WTC11 (cell line): Measurements from ENCODE around the gene AOAH.

Experiments
- CREB1 ChIP-seq: sonication (generic); formaldehyde crosslinking; IDR thresholded peaks from 2 replicates; pipeline ENCODE4 v1.8.0; 2023; ENCODE audit warnings: mild to moderate bottlenecking, missing genetic modification reagents
- CTCF ChIP-seq: fragments of 200-600 bp; IDR thresholded peaks from 2 replicates; pipeline ENCODE4 v1.8.0; 2022; ENCODE audit warnings: antibody characterized with exemption
- E2F1 ChIP-seq: sonication (generic); formaldehyde crosslinking; IDR thresholded peaks from 2 replicates; pipeline ENCODE4 v1.8.0; 2022; ENCODE audit warnings: mild to moderate bottlenecking, missing genetic modification reagents
- ESRRA ChIP-seq: sonication (generic); formaldehyde crosslinking; IDR thresholded peaks from 2 replicates; pipeline ENCODE4 v1.8.1; 2022; ENCODE audit warnings: mild to moderate bottlenecking, missing genetic modification reagents, borderline replicate concordance
- JUN ChIP-seq: sonication (generic); formaldehyde crosslinking; IDR thresholded peaks from 2 replicates; pipeline ENCODE4 v1.8.0; 2023; ENCODE audit warnings: mild to moderate bottlenecking, missing genetic modification reagents
- MAX ChIP-seq: sonication (generic); formaldehyde crosslinking; IDR thresholded peaks from 2 replicates; pipeline ENCODE4 v1.8.0; 2022; ENCODE audit warnings: mild to moderate bottlenecking, missing genetic modification reagents
- MLX ChIP-seq: sonication (generic); formaldehyde crosslinking; IDR thresholded peaks from 2 replicates; pipeline ENCODE4 v1.8.1; 2023; ENCODE audit warnings: mild to moderate bottlenecking, missing genetic modification reagents, moderate library complexity
- MXD4 ChIP-seq: fragments of 250-450 bp; sonication (Bioruptor Pico); IDR thresholded peaks from 2 replicates; pipeline ENCODE4 v1.8.0; 2021; ENCODE audit warnings: mild to moderate bottlenecking, moderate library complexity, borderline replicate concordance
- NFYB ChIP-seq: sonication (generic); formaldehyde crosslinking; conservative IDR thresholded peaks from 2 replicates; pipeline ENCODE4 v1.8.0; 2022; ENCODE audit warnings: low read depth, missing genetic modification reagents
- STAT6 ChIP-seq: sonication (generic); formaldehyde crosslinking; conservative IDR thresholded peaks from 2 replicates; pipeline ENCODE4 v1.8.1; 2023; ENCODE audit warnings: mild to moderate bottlenecking, low read depth, missing genetic modification reagents, moderate library complexity
- ZNF416 ChIP-seq: fragments of 250-450 bp; sonication (Bioruptor Pico); IDR thresholded peaks from 2 replicates; pipeline ENCODE4 v1.9.0; 2021; ENCODE audit warnings: mild to moderate bottlenecking, inconsistent platforms
- TF ChIP-seq, protein P1 (sequence below): sonication (generic); formaldehyde crosslinking; IDR thresholded peaks from 2 replicates; pipeline ENCODE4 v1.8.1; 2022; ENCODE audit warnings: mild to moderate bottlenecking, missing genetic modification reagents, moderate library complexity, borderline replicate concordance

- TF ChIP-seq E2F1 (CRISPR knock-in tag) (no peak), CTCF (no peak), MAX (no peak), MXD4 (no peak), CREB1 (CRISPR knock-in tag) (no peak), NFYB (CRISPR knock-in tag) (no peak), JUN (CRISPR knock-in tag) (no peak), MLX (CRISPR knock-in tag) (no peak), STAT6 (CRISPR knock-in tag) (no peak), ZNF416 (CRISPR knock-in tag) (no peak), ESRRA (CRISPR knock-in tag) (no peak)
- TF ChIP-seq, protein P1, sequence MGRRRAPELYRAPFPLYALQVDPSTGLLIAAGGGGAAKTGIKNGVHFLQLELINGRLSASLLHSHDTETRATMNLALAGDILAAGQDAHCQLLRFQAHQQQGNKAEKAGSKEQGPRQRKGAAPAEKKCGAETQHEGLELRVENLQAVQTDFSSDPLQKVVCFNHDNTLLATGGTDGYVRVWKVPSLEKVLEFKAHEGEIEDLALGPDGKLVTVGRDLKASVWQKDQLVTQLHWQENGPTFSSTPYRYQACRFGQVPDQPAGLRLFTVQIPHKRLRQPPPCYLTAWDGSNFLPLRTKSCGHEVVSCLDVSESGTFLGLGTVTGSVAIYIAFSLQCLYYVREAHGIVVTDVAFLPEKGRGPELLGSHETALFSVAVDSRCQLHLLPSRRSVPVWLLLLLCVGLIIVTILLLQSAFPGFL (CRISPR knock-in tag): no peak
Observed at GRCh38 chr7:36486336-36486735, 238.0 kb downstream of the AOAH start.
